HepG2 (cell line): ENCODE measurements around the gene C5orf24. TPM values are rescaled to one million over a fixed set of nuclear protein-coding genes. Genes with fewer than 3 reads are reported as not detected.

Experiments
- AFF4 ChIP-seq: sonication (generic); formaldehyde crosslinking; IDR thresholded peaks from 2 replicates; pipeline ENCODE4 v1.4.0; 2020; ENCODE audit warnings: missing genetic modification reagents
- BORCS8-MEF2B ChIP-seq: sonication (generic); formaldehyde crosslinking; IDR thresholded peaks from 2 replicates; pipeline ENCODE4 v1.8.0; 2022; ENCODE audit warnings: mild to moderate bottlenecking, missing genetic modification reagents
- DNMT3B ChIP-seq: conservative IDR thresholded peaks from 2 replicates; pipeline ENCODE4 v1.6.1; 2016; ENCODE audit warnings: missing biosample characterization, control low read depth
- KAT7 ChIP-seq: IDR thresholded peaks from 2 replicates; pipeline ENCODE4 v1.6.1; 2018; ENCODE audit warnings: borderline replicate concordance, missing compliant biosample characterization
- NR2F2 ChIP-seq: IDR thresholded peaks from 2 replicates; pipeline ENCODE4 v1.6.1; 2012; ENCODE audit warnings: low read depth, inconsistent platforms, borderline replicate concordance
- ZNF264 ChIP-seq: sonication (generic); formaldehyde crosslinking; IDR thresholded peaks from 2 replicates; pipeline ENCODE4 v1.4.0; 2020; ENCODE audit warnings: missing genetic modification reagents
- ZNF580 ChIP-seq: IDR thresholded peaks from 2 replicates; pipeline ENCODE4 v1.6.1; 2016; ENCODE audit warnings: low read depth, borderline replicate concordance
- ZNF768 ChIP-seq: sonication (generic); formaldehyde crosslinking; IDR thresholded peaks from 2 replicates; pipeline ENCODE4 v1.4.0; 2020; ENCODE audit warnings: missing genetic modification reagents
- ZSCAN30 ChIP-seq: sonication (generic); formaldehyde crosslinking; IDR thresholded peaks from 2 replicates; pipeline ENCODE4 v1.5.0; 2020; ENCODE audit warnings: mild to moderate bottlenecking, missing genetic modification reagents
- polyA plus RNA-seq, 8 experiments: library from polyadenylated mRNA; depleted of rRNA in 3 of 8; stranded (reverse) in 7 of 8; unstranded in 1 of 8; fragments of >200 nt; fragmentation: Illumina TruSeq in 4 of 8; extraction: Trizol in 4 of 8; gene quantifications; 2 replicates each; pipeline versions ENCODE4 v1.2.1 to v1.2.3, GENCODE V29; 2011 to 2016; ENCODE audit warnings: low read depth in 4 of 8, missing spikeins in 1 of 8, mixed read lengths in 1 of 8; ENCODE audit not compliant: insufficient read depth in 1 of 8
- total RNA-seq, 5 experiments: library from RNA; depleted of rRNA; stranded (reverse); fragments of >200 nt; fragmentation: Illumina TruSeq; extraction: Trizol; gene quantifications; 2 replicates each; pipeline ENCODE4 v1.2.3, GENCODE V29; 2016; ENCODE audit warnings: low read depth in 1 of 5
- TF ChIP-seq, protein P1 (sequence below): sonication (generic); formaldehyde crosslinking; IDR thresholded peaks from 2 replicates; pipeline ENCODE4 v1.4.0; 2020; ENCODE audit warnings: missing genetic modification reagents, borderline replicate concordance
- TF ChIP-seq, protein P2 (sequence below): sonication (generic); formaldehyde crosslinking; IDR thresholded peaks from 2 replicates; pipeline ENCODE4 v1.9.0; 2021; ENCODE audit warnings: missing genetic modification reagents, mild to moderate bottlenecking, borderline replicate concordance
- TF ChIP-seq, protein P3 (sequence below), 2 experiments: sonication (generic) in 1 of 2; formaldehyde crosslinking in 1 of 2; IDR thresholded peaks; 2 replicates each; pipeline versions ENCODE4 v1.6.1 to v1.9.0; 2014 to 2022; ENCODE audit warnings: antibody characterized with exemption in 1 of 2, borderline replicate concordance in 1 of 2, inconsistent platforms in 1 of 2, low read depth in 1 of 2, missing genetic modification reagents in 1 of 2

C5orf24 gene
- total and polyA plus RNA-seq, 2 of the 13 experiments (the other 11 are each of a cell fraction or from before 2014, with no cell fraction given), result 34.6 to 41.5 TPM

GRCh38 chr5:134845852-134846640, at the start of gene C5orf24 (continued):
- TF ChIP-seq, protein P1, sequence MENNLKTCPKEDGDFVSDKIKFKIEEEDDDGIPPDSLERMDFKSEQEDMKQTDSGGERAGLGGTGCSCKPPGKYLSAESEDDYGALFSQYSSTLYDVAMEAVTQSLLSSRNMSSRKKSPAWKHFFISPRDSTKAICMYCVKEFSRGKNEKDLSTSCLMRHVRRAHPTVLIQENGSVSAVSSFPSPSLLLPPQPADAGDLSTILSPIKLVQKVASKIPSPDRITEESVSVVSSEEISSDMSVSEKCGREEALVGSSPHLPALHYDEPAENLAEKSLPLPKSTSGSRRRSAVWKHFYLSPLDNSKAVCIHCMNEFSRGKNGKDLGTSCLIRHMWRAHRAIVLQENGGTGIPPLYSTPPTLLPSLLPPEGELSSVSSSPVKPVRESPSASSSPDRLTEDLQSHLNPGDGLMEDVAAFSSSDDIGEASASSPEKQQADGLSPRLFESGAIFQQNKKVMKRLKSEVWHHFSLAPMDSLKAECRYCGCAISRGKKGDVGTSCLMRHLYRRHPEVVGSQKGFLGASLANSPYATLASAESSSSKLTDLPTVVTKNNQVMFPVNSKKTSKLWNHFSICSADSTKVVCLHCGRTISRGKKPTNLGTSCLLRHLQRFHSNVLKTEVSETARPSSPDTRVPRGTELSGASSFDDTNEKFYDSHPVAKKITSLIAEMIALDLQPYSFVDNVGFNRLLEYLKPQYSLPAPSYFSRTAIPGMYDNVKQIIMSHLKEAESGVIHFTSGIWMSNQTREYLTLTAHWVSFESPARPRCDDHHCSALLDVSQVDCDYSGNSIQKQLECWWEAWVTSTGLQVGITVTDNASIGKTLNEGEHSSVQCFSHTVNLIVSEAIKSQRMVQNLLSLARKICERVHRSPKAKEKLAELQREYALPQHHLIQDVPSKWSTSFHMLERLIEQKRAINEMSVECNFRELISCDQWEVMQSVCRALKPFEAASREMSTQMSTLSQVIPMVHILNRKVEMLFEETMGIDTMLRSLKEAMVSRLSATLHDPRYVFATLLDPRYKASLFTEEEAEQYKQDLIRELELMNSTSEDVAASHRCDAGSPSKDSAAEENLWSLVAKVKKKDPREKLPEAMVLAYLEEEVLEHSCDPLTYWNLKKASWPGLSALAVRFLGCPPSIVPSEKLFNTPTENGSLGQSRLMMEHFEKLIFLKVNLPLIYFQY (CRISPR knock-in tag), result no peak
- TF ChIP-seq NR2F2 (no peak), KAT7 (CRISPR knock-in tag) (peak; percentile 57; the same call in 1 of the 2 replicates), ZNF264 (peak; percentile 96; the same call in 1 of the 2 replicates), BORCS8-MEF2B (CRISPR knock-in tag) (peak; percentile 95), AFF4 (CRISPR knock-in tag) (0 out of 2 replicates have a peak, but pooled peaks have one; percentile 47), DNMT3B (CRISPR knock-in tag) (0 out of 2 replicates have a peak, but pooled peaks have one; percentile 61), ZNF580 (peak; percentile 83), ZNF768 (CRISPR knock-in tag) (peak; percentile 62), ZSCAN30 (CRISPR knock-in tag) (no peak)
- TF ChIP-seq, protein P2, sequence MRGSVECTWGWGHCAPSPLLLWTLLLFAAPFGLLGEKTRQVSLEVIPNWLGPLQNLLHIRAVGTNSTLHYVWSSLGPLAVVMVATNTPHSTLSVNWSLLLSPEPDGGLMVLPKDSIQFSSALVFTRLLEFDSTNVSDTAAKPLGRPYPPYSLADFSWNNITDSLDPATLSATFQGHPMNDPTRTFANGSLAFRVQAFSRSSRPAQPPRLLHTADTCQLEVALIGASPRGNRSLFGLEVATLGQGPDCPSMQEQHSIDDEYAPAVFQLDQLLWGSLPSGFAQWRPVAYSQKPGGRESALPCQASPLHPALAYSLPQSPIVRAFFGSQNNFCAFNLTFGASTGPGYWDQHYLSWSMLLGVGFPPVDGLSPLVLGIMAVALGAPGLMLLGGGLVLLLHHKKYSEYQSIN (CRISPR knock-in tag), result no peak
- TF ChIP-seq, protein P3, sequence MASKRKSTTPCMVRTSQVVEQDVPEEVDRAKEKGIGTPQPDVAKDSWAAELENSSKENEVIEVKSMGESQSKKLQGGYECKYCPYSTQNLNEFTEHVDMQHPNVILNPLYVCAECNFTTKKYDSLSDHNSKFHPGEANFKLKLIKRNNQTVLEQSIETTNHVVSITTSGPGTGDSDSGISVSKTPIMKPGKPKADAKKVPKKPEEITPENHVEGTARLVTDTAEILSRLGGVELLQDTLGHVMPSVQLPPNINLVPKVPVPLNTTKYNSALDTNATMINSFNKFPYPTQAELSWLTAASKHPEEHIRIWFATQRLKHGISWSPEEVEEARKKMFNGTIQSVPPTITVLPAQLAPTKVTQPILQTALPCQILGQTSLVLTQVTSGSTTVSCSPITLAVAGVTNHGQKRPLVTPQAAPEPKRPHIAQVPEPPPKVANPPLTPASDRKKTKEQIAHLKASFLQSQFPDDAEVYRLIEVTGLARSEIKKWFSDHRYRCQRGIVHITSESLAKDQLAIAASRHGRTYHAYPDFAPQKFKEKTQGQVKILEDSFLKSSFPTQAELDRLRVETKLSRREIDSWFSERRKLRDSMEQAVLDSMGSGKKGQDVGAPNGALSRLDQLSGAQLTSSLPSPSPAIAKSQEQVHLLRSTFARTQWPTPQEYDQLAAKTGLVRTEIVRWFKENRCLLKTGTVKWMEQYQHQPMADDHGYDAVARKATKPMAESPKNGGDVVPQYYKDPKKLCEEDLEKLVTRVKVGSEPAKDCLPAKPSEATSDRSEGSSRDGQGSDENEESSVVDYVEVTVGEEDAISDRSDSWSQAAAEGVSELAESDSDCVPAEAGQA (IDR thresholded peaks at IDR 0.05; ENCODE audit: low read depth), result 0 out of 2 replicates have a peak, but pooled peaks have one; percentile 38
- TF ChIP-seq, protein P3 (CRISPR knock-in tag; IDR thresholded peaks at IDR 0.05; ENCODE audit: borderline replicate concordance), result no peak; the same call in 1 of the 2 replicates
